GM12873 (cell line): ENCODE measurements around the gene GPR31.

Source experiments
- TF ChIP-seq, protein P1 (sequence below): IDR thresholded peaks from 2 replicates; pipeline ENCODE4 v1.5.1; 2012; ENCODE audit warnings: low read depth, mild to moderate bottlenecking, moderate library complexity, low read length, control low read depth; ENCODE audit not compliant: insufficient read depth; ENCODE audit errors: missing control alignments

The GPR31 gene

DNA sequence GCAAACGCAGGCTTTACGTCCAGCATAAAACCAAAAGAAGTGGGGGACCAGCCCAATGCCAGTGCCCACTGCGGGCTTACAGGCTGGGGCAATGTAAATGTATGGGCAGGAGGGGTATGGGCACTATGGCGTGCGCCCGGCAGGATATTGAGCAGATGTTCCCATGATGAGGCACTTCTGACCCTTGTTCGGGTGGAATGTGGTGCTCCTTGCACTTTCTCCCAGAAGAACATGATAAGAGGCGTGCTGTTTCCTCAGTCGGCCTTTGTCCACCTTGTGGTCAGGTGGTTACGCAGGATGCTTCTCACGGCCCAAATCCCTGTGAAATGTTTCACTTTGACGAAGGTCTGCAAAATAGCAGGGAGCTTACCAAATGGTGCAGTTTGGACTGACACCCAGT, 4.8 kb upstream of the GPR31 start:
- TF ChIP-seq, protein P1, sequence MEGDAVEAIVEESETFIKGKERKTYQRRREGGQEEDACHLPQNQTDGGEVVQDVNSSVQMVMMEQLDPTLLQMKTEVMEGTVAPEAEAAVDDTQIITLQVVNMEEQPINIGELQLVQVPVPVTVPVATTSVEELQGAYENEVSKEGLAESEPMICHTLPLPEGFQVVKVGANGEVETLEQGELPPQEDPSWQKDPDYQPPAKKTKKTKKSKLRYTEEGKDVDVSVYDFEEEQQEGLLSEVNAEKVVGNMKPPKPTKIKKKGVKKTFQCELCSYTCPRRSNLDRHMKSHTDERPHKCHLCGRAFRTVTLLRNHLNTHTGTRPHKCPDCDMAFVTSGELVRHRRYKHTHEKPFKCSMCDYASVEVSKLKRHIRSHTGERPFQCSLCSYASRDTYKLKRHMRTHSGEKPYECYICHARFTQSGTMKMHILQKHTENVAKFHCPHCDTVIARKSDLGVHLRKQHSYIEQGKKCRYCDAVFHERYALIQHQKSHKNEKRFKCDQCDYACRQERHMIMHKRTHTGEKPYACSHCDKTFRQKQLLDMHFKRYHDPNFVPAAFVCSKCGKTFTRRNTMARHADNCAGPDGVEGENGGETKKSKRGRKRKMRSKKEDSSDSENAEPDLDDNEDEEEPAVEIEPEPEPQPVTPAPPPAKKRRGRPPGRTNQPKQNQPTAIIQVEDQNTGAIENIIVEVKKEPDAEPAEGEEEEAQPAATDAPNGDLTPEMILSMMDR, result no peak

DNA sequence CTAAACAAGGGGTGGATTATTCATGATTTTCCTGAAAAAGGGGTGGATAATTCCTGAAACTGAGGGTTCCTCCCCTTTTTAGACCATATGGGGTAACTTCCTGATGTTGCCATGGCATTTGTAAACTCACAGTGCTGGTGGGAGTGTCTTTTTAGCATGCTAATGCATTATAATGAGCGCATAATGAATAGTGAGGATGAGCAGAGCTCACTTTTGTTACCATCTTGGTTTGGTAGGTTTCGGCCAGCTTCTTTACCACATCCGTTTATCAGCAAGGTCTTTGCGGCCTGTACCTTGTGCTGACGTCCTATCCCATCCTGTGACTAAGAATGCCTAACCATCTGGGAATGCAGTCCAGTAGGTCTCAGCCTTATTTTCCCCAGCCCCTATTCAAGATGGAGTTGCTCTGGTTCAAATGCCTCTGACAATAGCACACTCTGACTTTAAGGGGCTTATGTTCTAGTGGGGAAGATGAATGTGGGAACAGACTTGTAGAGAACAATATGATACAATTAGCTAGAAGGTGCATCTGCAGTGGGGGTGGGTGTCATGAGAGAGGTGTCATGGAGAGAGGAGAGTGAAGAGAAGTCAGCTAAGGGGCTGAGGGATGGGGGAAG, 4.2 kb upstream of the GPR31 start:
- TF ChIP-seq, protein P1, result no peak

DNA sequence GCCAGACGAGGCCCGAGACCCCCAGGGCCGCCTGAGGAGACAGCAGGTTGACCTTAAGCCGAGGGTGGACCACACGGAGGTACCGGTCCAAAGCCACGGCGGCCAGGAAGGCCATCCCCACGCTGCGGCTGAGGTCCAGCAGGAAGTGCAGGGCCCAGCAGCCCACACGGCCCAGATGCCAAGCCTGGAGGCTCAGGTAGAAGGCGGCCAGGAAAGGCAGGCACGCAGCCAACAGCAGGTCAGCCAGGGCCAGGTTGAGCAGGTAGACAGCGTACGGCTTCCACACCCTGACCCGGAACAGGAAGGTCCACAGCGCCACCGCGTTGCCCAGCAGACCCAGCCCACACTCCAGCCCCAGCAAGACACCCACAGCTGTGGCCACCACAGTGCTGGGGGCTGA, 366 bp downstream of the GPR31 start:
- TF ChIP-seq, protein P1, result no peak

DNA sequence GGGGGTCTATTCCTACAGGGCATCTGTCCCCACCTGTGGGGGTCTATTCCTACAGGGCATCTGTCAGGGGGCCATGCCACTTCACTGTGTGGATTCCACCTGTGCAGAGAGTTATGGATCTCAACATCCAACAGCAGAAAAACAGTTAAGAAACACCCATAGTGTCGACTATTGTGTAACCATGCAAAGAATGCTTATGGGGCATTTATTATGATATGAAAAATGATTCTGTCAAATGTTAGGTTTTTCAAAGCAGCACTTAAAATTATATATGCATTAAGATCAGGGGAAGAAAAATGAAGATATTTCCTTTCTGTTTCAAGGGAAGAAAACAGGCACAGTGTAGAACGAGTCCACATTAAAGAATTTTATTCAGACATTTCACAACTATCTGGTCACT, 2.9 kb downstream of the GPR31 start:
- TF ChIP-seq, protein P1, result no peak

DNA sequence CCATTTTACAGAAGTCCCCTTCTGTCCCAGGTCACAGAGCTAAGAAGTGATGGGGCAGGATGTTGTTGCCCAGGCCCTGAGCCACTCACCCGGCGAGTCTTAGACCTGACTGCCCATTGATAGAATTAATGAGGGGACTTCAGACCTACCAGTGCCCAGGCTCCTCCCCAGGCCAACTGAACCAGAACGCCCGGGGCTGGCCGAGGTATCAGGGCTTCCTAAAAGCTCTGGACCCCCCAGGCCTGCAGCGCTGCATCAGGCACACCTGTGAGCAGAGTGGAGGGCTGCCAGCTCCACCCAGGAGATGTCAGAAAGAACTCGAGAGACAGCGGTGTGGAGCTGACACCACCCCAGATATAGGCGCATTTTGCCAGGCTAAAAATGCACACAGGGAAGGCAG, 3.5 kb downstream of the GPR31 start:
- TF ChIP-seq, protein P1, result no peak

DNA sequence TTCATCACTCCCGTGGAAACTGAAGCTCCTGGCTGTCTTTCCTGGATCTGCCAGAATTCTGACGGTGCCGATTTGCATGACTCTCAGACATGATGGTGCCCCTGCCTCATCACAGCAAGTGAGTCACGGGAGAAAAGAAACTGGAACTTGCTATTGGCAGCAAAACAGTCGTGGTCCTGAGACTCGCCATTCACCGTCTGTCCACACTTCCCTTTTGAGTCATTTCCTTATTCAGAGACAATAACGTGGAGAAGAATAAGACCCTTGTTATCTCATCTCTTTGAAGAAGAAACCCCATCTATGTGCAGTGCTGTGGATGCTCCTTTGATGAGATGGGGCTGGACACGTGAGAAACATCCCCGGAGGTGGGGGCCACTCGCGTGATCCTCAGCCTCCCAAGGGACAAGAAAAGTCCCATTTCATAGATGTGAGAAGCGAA, 4.2 kb downstream of the GPR31 start:
- TF ChIP-seq, protein P1, result no peak

DNA sequence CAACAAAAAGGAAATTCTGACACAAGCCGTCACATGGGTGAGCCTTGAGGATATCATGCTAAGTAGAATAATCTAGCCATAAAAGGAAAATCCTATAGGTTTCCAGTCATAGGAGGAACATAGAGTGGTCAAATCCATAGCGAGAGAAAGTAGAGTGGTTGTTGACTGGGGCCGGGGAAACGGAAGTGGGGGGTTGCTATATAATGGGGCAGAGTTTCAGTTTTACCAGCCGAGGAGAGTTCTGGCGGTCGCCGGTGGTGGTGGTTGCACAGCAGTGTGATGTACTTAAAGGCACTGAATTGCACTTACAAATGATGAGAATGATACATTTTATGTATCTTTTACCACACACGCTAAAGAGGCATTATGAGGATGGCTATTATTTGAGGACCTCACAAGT, 4.9 kb downstream of the GPR31 start:
- TF ChIP-seq, protein P1, result no peak

DNA sequence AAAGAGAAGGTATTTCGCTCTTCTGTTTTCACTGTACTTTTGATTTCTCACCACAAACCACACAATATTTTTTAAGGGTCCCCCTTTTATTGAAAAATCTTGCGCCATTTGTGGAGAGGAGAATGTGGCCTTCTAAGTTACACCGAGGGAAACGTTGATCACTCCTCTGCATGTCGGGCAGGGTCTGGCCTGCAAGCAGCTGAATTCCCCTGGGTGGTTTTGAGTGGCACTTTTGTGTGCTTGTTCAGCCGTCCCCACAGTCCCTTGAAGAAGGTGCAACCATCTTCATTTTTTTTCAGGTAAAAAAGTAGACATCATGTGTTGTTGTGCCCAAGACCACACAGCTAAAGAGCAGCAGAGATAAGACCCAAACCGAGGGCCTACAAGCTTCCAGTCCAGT, 6.1 kb downstream of the GPR31 start:
- TF ChIP-seq, protein P1, result no peak
